MM.1S (cell line): ENCODE data around the gene RTP1.

Experiments
- CTCF ChIP-seq: fragments of 300-600 bp; sonication (generic); IDR thresholded peaks from 2 replicates; pipeline ENCODE4 v1.5.1; 2016; ENCODE audit warnings: antibody characterized with exemption, low read length, mixed read lengths
- EZH2phosphoT487 ChIP-seq: fragments of 300-600 bp; sonication (generic); IDR thresholded peaks from 2 replicates; pipeline ENCODE4 v1.6.1; 2018; ENCODE audit warnings: antibody characterized with exemption, low read length

- TF ChIP-seq CTCF (no peak), EZH2phosphoT487 (no peak)
Observed at GRCh38 chr3:187242900-187243299, 45.6 kb downstream of the RTP1 start.
